NOMO-1 (cell line): ENCODE measurements around the gene ANO1.

Source experiments
- DNase-seq, 2 experiments: peaks; one replicate each; lab custom pipeline; 2025; ENCODE audit not compliant: unreplicated experiment in 2 of 2; lab: John Stamatoyannopoulos, UW

ANO1 gene

GRCh38 chr11:70133771-70134335 is 55.7 kb downstream of the ANO1 start:
- DNase-seq = no peak

- DNase-seq = peak in 1 of 2 experiments; percentile 0
These were observed 56.4 kb downstream of the ANO1 start for GRCh38 chr11:70134490-70134889.

GRCh38 chr11:70135142-70135541 is 57.0 kb downstream of the ANO1 start:
- no peak for DNase-seq

GRCh38 chr11:70135625-70136059 is 57.5 kb downstream of the ANO1 start:
- DNase-seq = no peak

GRCh38 chr11:70137383-70137782 is 59.3 kb downstream of the ANO1 start:
- DNase-seq = no peak

- DNase-seq = no peak
These were observed 60.3 kb downstream of the ANO1 start for GRCh38 chr11:70138403-70138802.

- DNase-seq = no peak
These were observed 61.8 kb downstream of the ANO1 start for GRCh38 chr11:70139785-70140410.

- no peak for DNase-seq
These were observed 62.8 kb downstream of the ANO1 start for GRCh38 chr11:70140711-70141485.

- DNase-seq = no peak
These were observed 63.5 kb downstream of the ANO1 start for GRCh38 chr11:70141486-70142220.

GRCh38 chr11:70142221-70142875 is 64.2 kb downstream of the ANO1 start:
- no peak for DNase-seq

GRCh38 chr11:70144262-70144661 is 66.1 kb downstream of the ANO1 start:
- no peak for DNase-seq

- DNase-seq = no peak
These were observed 67.0 kb downstream of the ANO1 start for GRCh38 chr11:70145071-70145470.

- DNase-seq = no peak
These were observed 67.7 kb downstream of the ANO1 start for GRCh38 chr11:70145841-70146240.

- no peak for DNase-seq
These were observed 68.2 kb downstream of the ANO1 start for GRCh38 chr11:70146299-70146698.

GRCh38 chr11:70146895-70147520 is 68.9 kb downstream of the ANO1 start:
- no peak for DNase-seq

GRCh38 chr11:70147668-70148067 is 69.6 kb downstream of the ANO1 start:
- no peak for DNase-seq

GRCh38 chr11:70151671-70152070 is 73.6 kb downstream of the ANO1 start:
- no peak for DNase-seq

GRCh38 chr11:70153133-70153727 is 75.1 kb downstream of the ANO1 start:
- peak; percentile 19 to 25 for DNase-seq

GRCh38 chr11:70155386-70155785 is 77.3 kb downstream of the ANO1 start:
- DNase-seq = no peak
